ENCODE data around the gene GRIA4. TPM values are rescaled to one million over a fixed set of nuclear protein-coding genes. Genes with fewer than 3 reads are reported as not detected.
"Not testable (repeated sequence)": the region's sequence is repeated elsewhere in the genome, so short reads cannot be mapped to it uniquely, and the experiment has no call there.

Gene GRIA4
- total RNA-seq, 1 experiment from 2014 or later, result not detected

GRCh38 chr11:105780781-105781525, 171.1 kb downstream of the GRIA4 start:
- TF ChIP-seq, protein P1, sequence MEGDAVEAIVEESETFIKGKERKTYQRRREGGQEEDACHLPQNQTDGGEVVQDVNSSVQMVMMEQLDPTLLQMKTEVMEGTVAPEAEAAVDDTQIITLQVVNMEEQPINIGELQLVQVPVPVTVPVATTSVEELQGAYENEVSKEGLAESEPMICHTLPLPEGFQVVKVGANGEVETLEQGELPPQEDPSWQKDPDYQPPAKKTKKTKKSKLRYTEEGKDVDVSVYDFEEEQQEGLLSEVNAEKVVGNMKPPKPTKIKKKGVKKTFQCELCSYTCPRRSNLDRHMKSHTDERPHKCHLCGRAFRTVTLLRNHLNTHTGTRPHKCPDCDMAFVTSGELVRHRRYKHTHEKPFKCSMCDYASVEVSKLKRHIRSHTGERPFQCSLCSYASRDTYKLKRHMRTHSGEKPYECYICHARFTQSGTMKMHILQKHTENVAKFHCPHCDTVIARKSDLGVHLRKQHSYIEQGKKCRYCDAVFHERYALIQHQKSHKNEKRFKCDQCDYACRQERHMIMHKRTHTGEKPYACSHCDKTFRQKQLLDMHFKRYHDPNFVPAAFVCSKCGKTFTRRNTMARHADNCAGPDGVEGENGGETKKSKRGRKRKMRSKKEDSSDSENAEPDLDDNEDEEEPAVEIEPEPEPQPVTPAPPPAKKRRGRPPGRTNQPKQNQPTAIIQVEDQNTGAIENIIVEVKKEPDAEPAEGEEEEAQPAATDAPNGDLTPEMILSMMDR (conservative IDR thresholded peaks at IDR 0.05), result no peak
- TF ChIP-seq EZH2 (IDR thresholded peaks at IDR 0.05; ENCODE audit: low read depth), result no peak
- Histone ChIP-seq H3F3A (ENCODE audit: insufficient read depth, low read depth) (no peaks in the 10 kb centered on the region), H3K4me1 (replicated peaks; ENCODE audit: insufficient read depth) (no peaks in the 10 kb centered on the region), H4K20me1 (ENCODE audit: insufficient read depth) (no peaks in the 10 kb centered on the region), H2AFZ (no peak overlapping the region), H3K9me3 (ENCODE audit: insufficient read depth, low read depth) (no peaks in the 10 kb centered on the region), H3K4me3 (no peak overlapping the region), H3K4me2 (no peak overlapping the region), H3K27me3 (ENCODE audit: insufficient read depth, low read depth) (no peaks in the 10 kb centered on the region), H3K36me3 (ENCODE audit: low read depth) (no peaks in the 10 kb centered on the region), H3K79me2 (ENCODE audit: low read depth) (no peaks in the 10 kb centered on the region), H3K27ac (no peak overlapping the region), H3K9me2 (ENCODE audit: insufficient read depth) (no peaks in the 10 kb centered on the region)
- no peak for DNase-seq
- intact Hi-C loops (cut with micrococcal nuclease; ENCODE audit: unreplicated experiment), result no loop called here
- CTCF ChIA-PET, result no interaction called here
- no TSS peak for BruUV-seq (replicated peaks)
- POLR2A ChIA-PET (ENCODE audit: unreplicated experiment), result no interaction called here

DNA sequence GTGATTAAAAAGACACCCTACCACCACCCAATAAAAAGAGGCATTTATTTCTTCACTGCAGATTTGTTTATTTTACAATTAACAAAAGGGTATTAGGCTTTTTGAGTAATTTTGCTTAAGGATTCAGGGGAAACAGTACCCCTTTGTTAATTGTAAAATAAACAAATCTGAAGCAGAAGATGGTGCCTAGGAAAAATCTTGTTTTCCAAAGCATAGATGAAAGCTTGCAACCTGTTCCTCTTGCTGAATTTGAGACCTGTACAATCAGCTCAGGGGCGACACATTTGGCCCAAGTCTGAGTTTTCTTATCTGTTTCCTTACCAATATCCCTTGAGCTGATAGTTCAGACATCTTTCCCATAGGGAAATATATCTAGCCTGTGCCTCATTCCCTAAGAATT, 171.9 kb downstream of the GRIA4 start:
- Histone ChIP-seq H4K20me1 (ENCODE audit: insufficient read depth) (no peaks in the 10 kb centered on the region), H3K9me2 (ENCODE audit: insufficient read depth) (no peaks in the 10 kb centered on the region), H3K79me2 (ENCODE audit: low read depth) (no peaks in the 10 kb centered on the region), H3K4me3 (no peak overlapping the region), H3K9me3 (ENCODE audit: insufficient read depth, low read depth) (no peaks in the 10 kb centered on the region), H3K27ac (no peak overlapping the region), H3K4me1 (replicated peaks; ENCODE audit: insufficient read depth) (no peaks in the 10 kb centered on the region), H2AFZ (peak overlapping the region; percentile 37; the same call in 1 of the 2 replicates), H3K27me3 (ENCODE audit: insufficient read depth, low read depth) (no peaks in the 10 kb centered on the region), H3K4me2 (no peak overlapping the region), H3K36me3 (ENCODE audit: low read depth) (no peaks in the 10 kb centered on the region), H3F3A (ENCODE audit: insufficient read depth, low read depth) (no peaks in the 10 kb centered on the region)
- BruUV-seq (replicated peaks), result no TSS peak
- TF ChIP-seq, protein P1 (conservative IDR thresholded peaks at IDR 0.05), result no peak
- TF ChIP-seq EZH2 (IDR thresholded peaks at IDR 0.05; ENCODE audit: low read depth), result no peak
- DNase-seq, result no peak
- POLR2A ChIA-PET (ENCODE audit: unreplicated experiment), result no interaction called here
- CTCF ChIA-PET, result no interaction called here
- intact Hi-C loops (cut with micrococcal nuclease; ENCODE audit: unreplicated experiment), result no loop called here

DNA sequence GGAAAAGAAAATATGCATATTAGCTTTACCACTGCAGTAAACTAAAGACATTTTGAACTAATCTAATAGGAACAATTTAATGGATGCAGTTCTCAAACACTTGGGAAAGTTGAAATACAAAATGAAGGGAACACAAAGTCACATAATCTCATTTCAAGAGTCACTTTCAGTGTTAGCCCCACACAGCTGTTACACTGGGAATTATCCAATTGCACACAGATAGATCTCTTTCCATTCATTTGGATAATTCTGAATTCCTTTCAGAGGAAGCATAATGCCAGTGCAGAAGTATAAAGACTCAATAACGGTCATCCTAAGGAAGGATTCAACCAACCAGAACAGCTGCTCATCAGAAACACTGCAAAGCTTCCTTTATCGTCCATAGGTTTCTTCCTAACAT, 173.3 kb downstream of the GRIA4 start:
- Histone ChIP-seq H3K4me2 (no peak overlapping the region), H3K27me3 (ENCODE audit: insufficient read depth, low read depth) (no peaks in the 10 kb centered on the region), H3K4me1 (replicated peaks; ENCODE audit: insufficient read depth) (no peaks in the 10 kb centered on the region), H3K4me3 (no peak overlapping the region), H3K27ac (no peak overlapping the region), H3F3A (ENCODE audit: insufficient read depth, low read depth) (no peaks in the 10 kb centered on the region), H4K20me1 (ENCODE audit: insufficient read depth) (no peaks in the 10 kb centered on the region), H2AFZ (no peak overlapping the region), H3K9me3 (ENCODE audit: insufficient read depth, low read depth) (no peaks in the 10 kb centered on the region), H3K79me2 (ENCODE audit: low read depth) (no peaks in the 10 kb centered on the region), H3K9me2 (ENCODE audit: insufficient read depth) (no peaks in the 10 kb centered on the region), H3K36me3 (ENCODE audit: low read depth) (no peaks in the 10 kb centered on the region)
- ChIA-PET POLR2A (ENCODE audit: unreplicated experiment) (interaction anchor here (0.7 kb wide), 1 partner anchor 966 kb away, joined by 18 read pairs; no protein-coding TSS in a partner anchor), CTCF (no interaction called here)
- intact Hi-C loops (cut with micrococcal nuclease; ENCODE audit: unreplicated experiment), result no loop called here
- BruUV-seq (replicated peaks), result no TSS peak
- DNase-seq, result no peak
- no peak for TF ChIP-seq EZH2 (IDR thresholded peaks at IDR 0.05; ENCODE audit: low read depth)
- TF ChIP-seq, protein P1 (conservative IDR thresholded peaks at IDR 0.05), result no peak

DNA sequence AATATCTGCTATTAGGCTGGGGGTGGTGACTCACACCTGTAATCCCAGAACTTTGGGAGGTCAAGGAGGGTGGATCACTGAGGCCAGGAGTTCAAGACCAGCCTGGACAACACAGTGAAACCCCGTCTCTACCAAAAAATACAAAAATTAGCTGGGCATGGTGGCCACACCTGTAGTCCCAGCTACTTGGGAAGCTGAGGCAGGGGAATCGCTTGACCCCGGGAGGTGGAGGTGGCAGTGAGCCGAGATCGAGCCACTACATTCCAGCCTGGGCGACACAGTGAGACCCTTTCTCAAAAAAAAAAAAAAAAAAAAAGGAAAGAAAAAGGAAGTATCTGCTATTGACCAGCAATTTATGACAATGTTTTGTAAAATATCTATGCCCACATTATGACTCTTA, 176.0 kb downstream of the GRIA4 start:
- H3K79me2 ChIP-seq (ENCODE audit: low read depth); DNase-seq; H3K9me3 ChIP-seq (ENCODE audit: insufficient read depth, low read depth); H3K4me3 ChIP-seq; BruUV-seq (replicated peaks); CTCF ChIA-PET; H3K9me2 ChIP-seq (ENCODE audit: insufficient read depth); H3F3A ChIP-seq (ENCODE audit: insufficient read depth, low read depth); H3K4me1 ChIP-seq (replicated peaks; ENCODE audit: insufficient read depth); H3K27me3 ChIP-seq (ENCODE audit: insufficient read depth, low read depth); H4K20me1 ChIP-seq (ENCODE audit: insufficient read depth); H3K27ac ChIP-seq; H2AFZ ChIP-seq; H3K4me2 ChIP-seq; H3K36me3 ChIP-seq (ENCODE audit: low read depth); intact Hi-C loops (cut with micrococcal nuclease; ENCODE audit: unreplicated experiment); POLR2A ChIA-PET (ENCODE audit: unreplicated experiment): not testable (repeated sequence)
